GM19193 (cell line): ENCODE measurements around the gene BCAN.

Experiments used
- POLR2A ChIP-seq: IDR thresholded peaks from 4 replicates; pipeline ENCODE4 v1.6.1; 2011; ENCODE audit not compliant: insufficient read depth, insufficient read length; ENCODE audit errors: extremely low read depth

BCAN gene

GRCh38 chr1:156673387-156674121 lies 31.6 kb downstream of the BCAN start:
- no peak for TF ChIP-seq POLR2A

GRCh38 chr1:156675210-156676113 lies 33.5 kb downstream of the BCAN start:
- no peak for TF ChIP-seq POLR2A

- TF ChIP-seq POLR2A, result no peak
These were observed 34.4 kb downstream of the BCAN start for GRCh38 chr1:156676114-156676819.

DNA sequence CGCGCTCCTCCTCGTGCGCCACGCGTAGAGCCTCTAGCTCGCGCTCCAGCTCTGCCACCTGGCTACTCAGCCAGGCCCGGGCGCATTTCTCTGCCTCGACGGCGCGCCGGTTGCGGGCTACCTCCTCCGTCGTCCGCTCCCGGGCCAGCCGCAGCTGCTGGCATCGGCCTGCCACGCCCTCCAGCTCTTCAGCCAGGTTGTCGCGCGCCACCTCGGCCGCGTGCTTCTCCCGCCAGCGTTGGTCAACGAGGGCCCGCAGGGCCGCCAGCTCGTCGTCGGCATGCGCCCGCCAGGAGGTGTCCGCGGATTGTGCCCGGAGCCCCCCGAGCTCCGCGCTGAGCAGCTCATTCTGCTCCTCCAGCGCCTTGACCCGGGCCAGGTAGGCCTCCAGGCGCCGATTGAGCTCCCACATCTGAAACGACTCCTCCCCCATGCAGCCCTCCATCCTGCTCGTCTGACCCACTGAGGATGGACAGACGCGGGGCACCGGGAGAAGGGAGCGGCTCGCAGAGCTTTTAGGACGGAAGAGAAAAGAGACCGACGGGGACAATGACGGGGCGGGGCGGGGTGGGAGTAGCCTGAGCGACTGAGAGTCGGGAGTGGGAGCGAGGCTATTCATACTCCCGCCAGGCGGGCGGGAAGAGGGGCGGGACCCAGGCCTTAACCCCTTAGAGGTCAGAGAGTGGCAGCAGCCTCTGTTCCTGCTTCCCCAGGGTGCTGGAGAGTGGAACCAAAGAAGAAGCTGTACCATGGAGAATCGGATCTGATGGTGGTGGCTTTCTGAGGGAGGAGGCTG lies 35.1 kb downstream of the BCAN start, which contains the start of gene NES:
Gene NES (minus strand): TSS at position 588 of the 796 bp plus-strand sequence. CDS start 143 bp downstream, at position 445.
- no peak for TF ChIP-seq POLR2A

DNA sequence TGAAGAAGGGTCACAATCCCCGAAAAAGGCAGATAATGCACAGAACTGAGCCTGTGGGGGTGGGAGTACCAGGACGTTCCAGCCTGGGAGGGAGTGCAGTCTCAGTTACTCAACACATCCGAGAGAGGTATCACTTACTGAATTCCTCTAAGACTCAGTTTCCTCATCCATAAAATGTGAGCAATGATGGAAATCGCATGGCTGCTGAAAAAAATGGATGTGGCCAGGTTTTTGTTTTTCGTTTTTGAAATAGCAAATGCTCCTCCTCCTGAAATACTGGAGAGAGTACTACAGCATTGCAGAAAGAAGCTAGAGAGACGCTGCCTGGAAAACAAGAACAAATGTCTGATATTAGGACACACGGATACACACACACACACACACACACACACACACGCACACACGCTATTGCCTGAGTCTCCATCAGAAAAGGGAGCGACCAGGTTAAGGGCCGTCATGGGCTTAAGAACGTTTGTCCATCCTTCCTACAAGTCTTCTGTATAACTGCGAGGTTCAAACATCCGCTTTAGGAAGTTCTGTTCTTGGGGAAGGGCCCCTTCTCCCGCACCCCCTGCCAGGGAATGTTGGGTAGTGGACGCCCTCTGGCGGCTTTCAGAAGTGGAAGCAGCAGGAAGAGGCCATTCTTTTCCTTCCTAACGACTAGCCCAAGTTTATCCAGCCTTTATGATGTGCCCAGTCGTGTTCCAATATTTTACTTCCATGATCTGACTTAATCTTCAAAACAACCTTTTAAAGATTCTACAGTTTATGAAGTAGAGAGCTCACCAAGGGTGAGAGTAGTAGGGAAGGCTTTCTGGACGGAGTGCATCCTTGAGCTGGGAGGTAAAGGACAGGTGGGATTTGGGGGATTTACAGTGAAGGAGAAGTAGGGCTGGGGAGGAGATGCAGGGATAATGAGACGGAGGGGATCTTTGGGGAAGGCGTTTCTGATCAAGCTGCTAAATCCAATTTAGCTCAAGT lies 36.0 kb downstream of the BCAN start:
- TF ChIP-seq POLR2A, result no peak

- TF ChIP-seq POLR2A, result no peak
These were observed 38.1 kb downstream of the BCAN start for GRCh38 chr1:156680056-156680455.

GRCh38 chr1:156681196-156681960 lies 39.5 kb downstream of the BCAN start:
- TF ChIP-seq POLR2A, result no peak

GRCh38 chr1:156682166-156682890 lies 40.4 kb downstream of the BCAN start:
- no peak for TF ChIP-seq POLR2A

DNA sequence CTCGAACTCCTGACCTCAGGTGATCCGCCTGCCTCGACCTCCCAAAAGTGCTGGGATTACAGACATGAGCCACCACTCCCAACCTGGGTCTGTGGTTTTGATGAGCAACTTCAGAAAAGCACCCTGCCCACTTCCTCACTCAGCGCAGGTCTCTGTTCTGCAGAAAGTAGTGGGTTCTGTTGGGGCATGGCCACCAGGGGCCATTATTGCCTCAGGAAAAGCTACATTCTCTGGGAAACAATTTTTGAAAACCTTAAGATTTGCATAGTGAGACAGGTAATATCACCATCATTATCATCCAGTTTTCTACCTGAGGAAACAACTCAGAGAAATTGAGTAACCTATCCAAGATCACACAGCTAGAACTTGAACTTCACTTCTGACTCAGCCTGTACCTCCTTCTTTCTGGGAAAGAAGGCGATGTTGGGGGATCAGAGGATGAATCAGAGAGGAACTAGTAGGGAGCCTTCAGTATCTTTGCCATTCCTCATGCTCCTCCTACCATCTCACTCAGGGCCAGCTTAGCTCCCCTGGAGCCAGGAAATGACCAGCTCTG lies 42.4 kb downstream of the BCAN start:
- no peak for TF ChIP-seq POLR2A

- TF ChIP-seq POLR2A, result no peak
These were observed 47.4 kb downstream of the BCAN start for GRCh38 chr1:156689035-156689952.
